PC-3 (cell line): ENCODE data around the gene FUT3.

Experiments used
- EZH2 ChIP-seq: fragments of 300-600 bp; sonication (generic); IDR thresholded peaks from one replicate; pipeline ENCODE4 v1.6.1; 2017; ENCODE audit warnings: antibody characterized with exemption, mild to moderate bottlenecking, low read length; ENCODE audit not compliant: unreplicated experiment
- EZH2phosphoT487 ChIP-seq: fragments of 300-600 bp; sonication (generic); IDR thresholded peaks from 2 replicates; pipeline ENCODE4 v1.6.1; 2018; ENCODE audit warnings: mild to moderate bottlenecking, antibody characterized with exemption, low read length, borderline replicate concordance
- TF ChIP-seq, protein P1 (sequence below): fragments of 300-600 bp; sonication (generic); conservative IDR thresholded peaks from 2 replicates; pipeline ENCODE4 v1.5.1; 2017; ENCODE audit warnings: antibody characterized with exemption, low read depth, mild to moderate bottlenecking, low read length

DNA sequence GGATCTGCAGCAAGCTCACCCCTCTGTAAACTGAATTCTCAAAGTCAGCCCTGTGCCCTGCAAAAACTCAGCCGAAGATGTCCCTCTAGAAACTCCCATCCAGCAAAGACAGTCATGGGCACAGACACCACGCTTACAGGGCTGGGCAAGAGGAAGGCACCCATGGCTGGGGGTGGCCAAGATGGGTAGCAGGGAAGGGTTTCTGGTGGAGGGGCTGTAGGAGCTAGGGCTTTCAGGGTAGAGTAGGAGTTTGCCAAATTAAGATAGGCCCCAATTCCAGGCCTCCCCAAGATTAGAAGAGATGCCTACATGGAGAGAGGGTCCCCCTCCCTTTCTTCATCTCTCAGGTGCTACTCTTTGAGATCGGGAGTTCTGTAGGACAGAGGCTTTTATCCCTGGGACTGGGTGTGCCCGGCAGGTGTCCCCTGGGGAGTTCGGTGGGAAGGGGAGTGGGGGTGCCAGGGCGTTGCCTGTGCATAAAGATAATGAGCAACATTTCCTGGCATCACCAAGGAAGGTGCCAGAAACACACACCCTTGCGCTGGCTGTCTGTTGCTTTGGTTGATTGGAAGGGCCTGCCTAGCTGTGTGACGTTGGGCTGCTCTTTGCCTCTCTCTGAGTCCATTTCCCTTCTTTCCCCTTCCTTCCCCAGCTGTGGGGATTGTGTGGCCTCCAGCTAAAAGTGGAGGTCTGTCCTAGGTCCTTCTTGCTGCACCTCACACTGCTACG lies 37.0 kb downstream of the FUT3 start:
- TF ChIP-seq, protein P1, sequence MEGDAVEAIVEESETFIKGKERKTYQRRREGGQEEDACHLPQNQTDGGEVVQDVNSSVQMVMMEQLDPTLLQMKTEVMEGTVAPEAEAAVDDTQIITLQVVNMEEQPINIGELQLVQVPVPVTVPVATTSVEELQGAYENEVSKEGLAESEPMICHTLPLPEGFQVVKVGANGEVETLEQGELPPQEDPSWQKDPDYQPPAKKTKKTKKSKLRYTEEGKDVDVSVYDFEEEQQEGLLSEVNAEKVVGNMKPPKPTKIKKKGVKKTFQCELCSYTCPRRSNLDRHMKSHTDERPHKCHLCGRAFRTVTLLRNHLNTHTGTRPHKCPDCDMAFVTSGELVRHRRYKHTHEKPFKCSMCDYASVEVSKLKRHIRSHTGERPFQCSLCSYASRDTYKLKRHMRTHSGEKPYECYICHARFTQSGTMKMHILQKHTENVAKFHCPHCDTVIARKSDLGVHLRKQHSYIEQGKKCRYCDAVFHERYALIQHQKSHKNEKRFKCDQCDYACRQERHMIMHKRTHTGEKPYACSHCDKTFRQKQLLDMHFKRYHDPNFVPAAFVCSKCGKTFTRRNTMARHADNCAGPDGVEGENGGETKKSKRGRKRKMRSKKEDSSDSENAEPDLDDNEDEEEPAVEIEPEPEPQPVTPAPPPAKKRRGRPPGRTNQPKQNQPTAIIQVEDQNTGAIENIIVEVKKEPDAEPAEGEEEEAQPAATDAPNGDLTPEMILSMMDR, result no peak
- no peak for TF ChIP-seq EZH2phosphoT487
- no peak for TF ChIP-seq EZH2
